Neural cell (in vitro differentiated cells): ENCODE measurements around the gene WDR54.

Experiments
- CTCF ChIP-seq: fragments of 450-650 bp; IDR thresholded peaks from 2 replicates; pipeline ENCODE4 v1.5.1; 2014; ENCODE audit warnings: antibody characterized with exemption, mild to moderate bottlenecking, moderate library complexity; ENCODE audit not compliant: poor library complexity, severe bottlenecking
- EP300 ChIP-seq: fragments of 450-650 bp; conservative IDR thresholded peaks from 2 replicates; pipeline ENCODE4 v1.6.1; 2014; ENCODE audit warnings: antibody characterized with exemption, mild to moderate bottlenecking, moderate library complexity; ENCODE audit not compliant: poor library complexity, severe bottlenecking

GRCh38 chr2:74392449-74392743, 29.1 kb upstream of the WDR54 start:
- no peak for TF ChIP-seq CTCF
- TF ChIP-seq EP300 = no peak
